Peyer's patch (tissue), 4 donors: Measurements from ENCODE around the gene ITGA11.

Experiments used
- CTCF ChIP-seq, 6 experiments: fragments of 450-650 bp in 4 of 6; fragments of 200-600 bp in 2 of 6; sonication (generic) in 1 of 6; IDR thresholded peaks; one replicate each; pipeline ENCODE4 v1.5.1; 2017 to 2019; ENCODE audit warnings: antibody characterized with exemption in 6 of 6, mild to moderate bottlenecking in 3 of 6, moderate library complexity in 1 of 6
- POLR2A ChIP-seq, 2 donors: fragments of 450-650 bp; IDR thresholded peaks; one replicate each; pipeline ENCODE4 v1.5.1; 2017; ENCODE audit warnings: antibody characterized with exemption in 2 of 2, mild to moderate bottlenecking in 2 of 2, moderate library complexity in 2 of 2

- TF ChIP-seq CTCF (IDR thresholded peaks at IDR 0.05), result no peak
- TF ChIP-seq POLR2A (IDR thresholded peaks at IDR 0.05), result no peak
Measured at GRCh38 chr15:68264282-68264681, 167.7 kb downstream of the ITGA11 start.
